Motor neuron (in vitro differentiated cells): Measurements from ENCODE around the gene GPC6. TPM values are rescaled to one million over a fixed set of nuclear protein-coding genes. Genes with fewer than 3 reads are reported as not detected.

Experiments
- ATAC-seq, 8 experiments: fragments of 200-7000 bp; cut with Tn5 transposase; replicated peaks in 6 of 8; 2 replicates each; pipeline ENCODE4 v1.8.0; 2021; ENCODE audit warnings: mild to moderate bottlenecking in 8 of 8, moderate library complexity in 8 of 8
- H3K27ac ChIP-seq, 2 donors: fragments of 250-450 bp; sonication (Bioruptor Pico); 2 replicates each; pipeline ENCODE4 v1.9.0; 2021; ENCODE audit warnings: antibody characterized with exemption in 2 of 2, mild to moderate bottlenecking in 2 of 2, moderate library complexity in 1 of 2
- H3K4me1 ChIP-seq, 2 donors: fragments of 250-450 bp; sonication (Bioruptor Pico); replicated peaks in 1 of 2; 2 replicates each; pipeline ENCODE4 v1.6.1; 2021; ENCODE audit warnings: antibody characterized with exemption in 2 of 2, mild to moderate bottlenecking in 2 of 2, moderate library complexity in 1 of 2
- H3K4me3 ChIP-seq, 5 donors: fragments of 250-450 bp; sonication (Bioruptor Pico); 2 replicates each; pipeline ENCODE4 v1.9.0; 2021; ENCODE audit warnings: antibody characterized with exemption in 5 of 5, mild to moderate bottlenecking in 5 of 5, moderate library complexity in 4 of 5
- WGBS, 10 experiments: fragments of 450-650 bp; shearing (Covaris generic); methylation state at CpG; one replicate each; pipeline ENCODE4 v1.0.0; 2022; 5-methylcytosine and 5-hydroxymethylcytosine counted together
- in situ Hi-C, 9 experiments: fragments of 400-800 bp; cut with MboI; loops; one replicate each; pipeline ENCODE4 v1.15.0; 2021; ENCODE audit warnings: low sequenced_read_pairs in 9 of 9, low pct_unique_long_range_greater_than_20kb in 2 of 9; ENCODE audit not compliant: unreplicated experiment in 9 of 9
- total RNA-seq, 8 experiments: library from RNA; unstranded; fragments of 300-600 nt; gene quantifications; 2 replicates each; pipeline versions ENCODE4 v1.2.3 to v1.2.4, GENCODE V29; 2022

Gene GPC6
- total RNA-seq, 8 experiments from 2014 or later = 1.8 to 52.4 (median 15.5) TPM

DNA sequence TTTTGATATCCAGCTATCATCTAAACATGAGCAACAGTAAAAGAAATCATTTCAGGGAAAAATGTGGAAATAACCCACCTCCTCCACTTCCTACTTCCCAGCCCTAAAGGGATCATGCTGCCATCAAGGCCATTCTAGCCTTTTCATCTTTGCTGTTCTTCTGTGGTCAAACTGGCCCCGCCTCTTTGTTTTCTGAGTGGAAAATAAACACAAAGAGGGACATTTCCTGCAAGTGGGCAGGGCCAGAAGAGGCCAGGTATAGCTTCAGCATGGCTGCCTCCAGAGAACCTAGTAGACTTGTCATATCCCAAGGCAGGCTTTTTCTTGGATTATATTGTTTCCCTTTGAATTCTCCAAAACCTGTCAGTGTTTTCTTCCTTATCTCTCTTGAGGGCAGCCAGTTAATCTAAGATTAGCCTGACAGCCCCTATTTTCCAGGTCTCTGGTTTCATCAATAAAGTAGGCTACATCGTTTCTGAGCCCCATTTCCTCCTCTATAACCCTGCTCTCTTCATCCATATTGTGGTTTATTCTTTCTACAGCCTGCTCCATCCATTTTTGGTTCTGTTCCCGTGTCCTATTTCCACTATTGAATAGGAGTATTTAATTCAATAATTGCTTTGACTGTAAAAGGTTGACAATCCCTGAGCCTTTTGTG is 117.6 kb downstream of the GPC6 start:
- peaks cover 6 to 9% of the 10 kb centered on the region in 2 donors for H3K4me1 ChIP-seq
- ATAC-seq = no peak
- no peak overlapping the region for H3K4me3 ChIP-seq
- no peak overlapping the region for H3K27ac ChIP-seq
- WGBS, 10 experiments = 27 to 94% (median 69%) methylated on average over 1 to 3 of the region's 3 CpGs
- in situ Hi-C loops = no loop called here

- in situ Hi-C loops = no loop called here
- no peak overlapping the region for H3K4me3 ChIP-seq
- H3K27ac ChIP-seq = no peak overlapping the region
- H3K4me1 ChIP-seq = peaks cover 6 to 9% of the 10 kb centered on the region in 2 donors
- ATAC-seq = no peak
Measured at GRCh38 chr13:93345024-93345423, 118.4 kb downstream of the GPC6 start.

DNA sequence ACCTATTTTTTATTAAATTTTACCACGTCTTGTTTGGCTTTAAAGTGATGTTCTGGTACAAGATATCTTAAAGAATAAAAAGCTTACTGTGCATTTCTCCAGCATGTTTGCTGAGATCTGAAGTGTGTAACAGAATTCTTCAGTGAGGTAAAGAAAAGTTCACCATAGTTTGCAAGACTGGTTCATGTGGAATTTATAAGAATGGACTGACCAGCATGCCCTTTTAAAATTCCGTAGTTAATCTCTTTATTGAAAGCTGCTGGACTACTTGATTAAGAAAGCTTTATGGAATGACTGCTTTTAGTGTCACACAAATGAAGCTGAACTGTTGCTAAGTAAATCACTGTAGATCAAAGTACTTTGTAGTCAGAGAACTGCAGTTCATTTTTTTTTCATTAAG is 119.2 kb downstream of the GPC6 start:
- in situ Hi-C loops = no loop called here
- Histone ChIP-seq H3K27ac (no peak overlapping the region), H3K4me1 (peaks cover 6 to 9% of the 10 kb centered on the region in 2 donors), H3K4me3 (no peak overlapping the region)
- peak in 1 of 8 experiments; percentile 50 for ATAC-seq
- WGBS, 10 experiments = 12 to 71% (median 44%) methylated on average over 1 to 2 of the region's 2 CpGs; no CpG with 5 or more reads in 1 of the 10 experiments

DNA sequence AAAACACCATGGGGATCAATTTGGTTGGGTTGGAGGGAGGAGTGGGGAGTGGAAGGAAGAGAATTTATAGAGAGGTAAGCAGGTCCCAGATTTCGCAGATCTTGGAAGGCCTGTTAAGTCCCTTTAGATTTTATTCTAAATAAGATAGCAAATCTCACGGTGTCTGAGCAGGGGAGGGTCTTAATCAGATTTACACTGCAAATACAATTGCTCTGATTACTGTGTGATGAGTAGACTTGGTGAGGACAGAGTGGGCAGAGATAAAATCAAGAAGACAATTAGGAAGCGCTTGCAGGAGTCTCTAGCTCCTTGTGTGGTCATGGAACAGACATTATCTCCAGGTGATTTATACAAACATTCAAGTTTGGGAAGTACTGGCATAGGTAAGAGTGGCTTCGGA is 126.0 kb downstream of the GPC6 start:
- in situ Hi-C loops = no loop called here
- Histone ChIP-seq H3K4me3 (no peak overlapping the region), H3K27ac (peak overlapping the region in 1 of 2 donors; percentile 44), H3K4me1 (no peaks in the 10 kb centered on the region)
- 58 to 100% (median 92%) methylated on average over 1 to 4 of the region's 4 CpGs for WGBS, 10 experiments
- ATAC-seq = no peak

GRCh38 chr13:93355094-93355493 is 128.5 kb downstream of the GPC6 start:
- no peak for ATAC-seq
- in situ Hi-C loops = no loop called here
- 17 to 94% (median 79%) methylated on average over 1 to 3 of the region's 3 CpGs; no CpG with 5 or more reads in 1 of the 10 experiments for WGBS, 10 experiments

GRCh38 chr13:93356469-93356868 is 129.9 kb downstream of the GPC6 start:
- WGBS, 10 experiments = 57 to 100% (median 90%) methylated on average over 1 to 3 of the region's 3 CpGs
- in situ Hi-C loops = no loop called here
- Histone ChIP-seq H3K27ac (no peak overlapping the region), H3K4me1 (peaks cover 0 to 4% of the 10 kb centered on the region in 2 donors), H3K4me3 (no peak overlapping the region)
- peak in 1 of 8 experiments; percentile 55 for ATAC-seq

More at GRCh38 chr13:93355094-93355493, 128.5 kb downstream of the GPC6 start:
- Histone ChIP-seq H3K4me1 (no peaks in the 10 kb centered on the region), H3K4me3 (no peak overlapping the region), H3K27ac (no peak overlapping the region)

DNA sequence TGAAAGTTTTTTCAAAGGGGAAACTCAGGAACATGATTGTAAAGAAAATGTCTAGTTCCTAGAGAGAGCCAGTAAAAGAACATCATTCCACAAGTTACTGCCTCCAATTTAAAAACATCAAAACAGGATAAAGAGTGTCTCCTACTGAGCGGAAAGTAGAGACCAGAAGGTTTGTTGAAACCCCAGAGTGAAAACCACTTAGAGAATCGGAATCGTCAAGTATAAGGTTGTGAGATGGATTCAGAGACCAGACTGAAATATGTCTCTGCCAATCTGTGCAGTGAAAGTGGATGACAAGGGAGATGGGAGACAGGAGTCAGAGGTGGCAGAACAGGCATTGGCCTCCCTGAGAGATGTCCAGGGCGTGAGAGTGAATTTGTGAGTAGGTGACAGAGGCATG is 133.4 kb downstream of the GPC6 start:
- Histone ChIP-seq H3K4me1 (peaks cover 5 to 7% of the 10 kb centered on the region in 2 donors), H3K4me3 (no peak overlapping the region), H3K27ac (no peak overlapping the region)
- in situ Hi-C loops = no loop called here
- 67 to 100% (median 91%) methylated on average over 2 to 4 of the region's 4 CpGs; no CpG with 5 or more reads in 2 of the 10 experiments for WGBS, 10 experiments
- no peak for ATAC-seq

- Histone ChIP-seq H3K4me1 (peaks cover 5 to 7% of the 10 kb centered on the region in 2 donors), H3K27ac (no peak overlapping the region), H3K4me3 (no peak overlapping the region)
- 19 to 70% (median 49%) methylated on average over 2 to 3 of the region's 3 CpGs; no CpG with 5 or more reads in 1 of the 10 experiments for WGBS, 10 experiments
- ATAC-seq = peak in 4 of 8 experiments; percentile 11 to 88 (median 25)
- in situ Hi-C loops = no loop called here
Measured at GRCh38 chr13:93361703-93362102, 135.1 kb downstream of the GPC6 start.

DNA sequence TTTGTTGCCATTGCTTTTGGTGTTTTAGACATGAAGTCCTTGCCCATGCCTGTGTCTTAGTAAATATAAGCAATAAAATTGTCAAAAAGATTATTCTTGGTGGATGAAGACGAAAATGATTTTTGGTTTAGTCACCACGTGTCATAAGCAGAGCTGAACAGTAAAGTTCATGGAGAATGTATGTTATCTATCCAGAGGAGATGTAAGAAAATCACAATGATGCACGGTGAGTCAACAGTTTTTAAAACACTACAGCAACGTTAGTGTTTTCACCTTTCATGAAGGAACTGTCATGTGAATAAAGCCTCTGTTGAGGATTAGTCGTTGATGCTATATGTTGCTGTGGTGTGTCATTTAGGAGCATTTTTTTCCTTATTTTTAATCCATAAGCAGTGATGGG is 137.6 kb downstream of the GPC6 start:
- no peak overlapping the region for H3K4me3 ChIP-seq
- peaks cover 5 to 7% of the 10 kb centered on the region in 2 donors for H3K4me1 ChIP-seq
- 15 to 100% (median 88%) methylated on average over 3 to 5 of the region's 5 CpGs; no CpG with 5 or more reads in 1 of the 10 experiments for WGBS, 10 experiments
- H3K27ac ChIP-seq = no peak overlapping the region
- ATAC-seq = no peak
- in situ Hi-C loops = no loop called here

DNA sequence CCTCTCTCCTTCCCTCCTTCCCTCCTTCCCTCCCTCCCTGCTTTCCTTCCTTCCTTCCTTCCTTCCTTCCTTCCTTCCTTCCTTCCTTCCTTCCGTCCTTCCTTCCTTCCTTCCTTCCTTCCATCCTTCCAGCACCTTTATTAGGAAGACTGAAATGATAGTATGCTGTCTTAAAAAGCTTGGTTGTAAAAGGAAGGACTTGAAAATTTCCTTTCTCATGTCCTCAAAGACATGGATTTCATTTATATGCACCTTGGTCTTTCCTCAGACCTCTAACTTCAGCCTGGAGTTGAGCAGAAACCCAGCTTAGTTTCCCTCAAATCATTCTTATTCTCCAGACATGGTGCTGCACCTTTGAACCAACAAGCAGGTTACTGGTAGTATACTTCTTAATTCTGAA is 141.7 kb downstream of the GPC6 start:
- H3K27ac ChIP-seq = no peak overlapping the region
- H3K4me1 ChIP-seq = peaks cover 0 to 15% of the 10 kb centered on the region in 2 donors
- ATAC-seq = no peak
- in situ Hi-C loops = no loop called here
- WGBS, 10 experiments = no CpG with 5 or more reads among the region's 1 CpG
- H3K4me3 ChIP-seq = no peak overlapping the region

DNA sequence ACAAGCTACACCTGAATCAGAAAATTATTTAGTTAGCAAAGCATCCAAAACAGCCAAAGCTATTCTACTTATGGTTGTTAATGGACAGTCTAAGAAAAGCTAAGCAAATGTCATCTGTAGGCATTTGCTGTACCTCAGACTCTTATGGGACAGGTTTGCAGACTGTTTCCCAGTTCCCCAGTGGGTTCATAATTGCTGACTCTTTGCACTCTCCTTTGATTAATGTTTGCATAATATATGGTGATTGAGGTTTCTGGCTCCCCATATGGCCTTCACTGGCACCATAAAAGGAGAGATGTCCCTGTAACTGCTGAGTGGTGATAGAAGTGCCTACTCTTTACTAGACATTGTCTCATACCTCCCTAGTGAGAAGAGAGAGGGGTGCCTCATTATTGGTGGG is 142.1 kb downstream of the GPC6 start:
- in situ Hi-C loops = no loop called here
- ATAC-seq = peak in 6 of 8 experiments; percentile 28 to 92 (median 40)
- Histone ChIP-seq H3K4me3 (no peak overlapping the region), H3K4me1 (peaks cover 0 to 16% of the 10 kb centered on the region in 2 donors), H3K27ac (no peak overlapping the region)

GRCh38 chr13:93372856-93373255 is 146.2 kb downstream of the GPC6 start:
- peaks cover 0 to 16% of the 10 kb centered on the region in 2 donors for H3K4me1 ChIP-seq
- 20 to 94% (median 63%) methylated on average over 1 to 2 of the region's 3 CpGs; no CpG with 5 or more reads in 5 of the 10 experiments for WGBS, 10 experiments
- H3K4me3 ChIP-seq = no peak overlapping the region
- peak in 5 of 8 experiments; percentile 39 to 70 (median 58) for ATAC-seq
- in situ Hi-C loops = no loop called here
- H3K27ac ChIP-seq = no peak overlapping the region

GRCh38 chr13:93375491-93375890 is 148.9 kb downstream of the GPC6 start:
- in situ Hi-C loops = no loop called here
- Histone ChIP-seq H3K4me3 (no peak overlapping the region), H3K4me1 (peaks cover 0 to 16% of the 10 kb centered on the region in 2 donors), H3K27ac (no peak overlapping the region)
- 61 to 100% (median 90%) methylated on average over 1 to 5 of the region's 6 CpGs for WGBS, 10 experiments
- ATAC-seq = no peak

DNA sequence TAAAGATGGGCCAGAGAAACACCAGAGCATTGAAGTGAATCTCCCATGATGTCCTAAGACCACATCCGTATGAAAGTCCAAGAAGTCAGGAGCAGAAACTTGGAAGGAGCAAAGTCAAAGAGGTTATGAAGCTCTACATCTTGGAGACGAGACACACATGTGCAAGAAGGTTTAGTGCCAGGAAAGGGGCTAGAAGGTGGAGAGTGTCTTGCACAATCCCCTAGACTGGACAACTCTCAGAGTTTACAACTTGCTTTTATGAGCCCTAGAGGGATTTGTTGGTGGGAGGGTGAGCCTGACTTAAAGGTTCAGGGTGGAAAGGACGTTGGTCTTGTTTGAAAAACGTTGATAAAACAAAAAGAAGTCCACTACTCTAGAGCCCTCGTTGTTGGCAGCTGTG is 150.6 kb downstream of the GPC6 start:
- in situ Hi-C loops = no loop called here
- no peak overlapping the region for H3K4me3 ChIP-seq
- 14 to 100% (median 76%) methylated on average over 1 to 5 of the region's 5 CpGs; no CpG with 5 or more reads in 1 of the 10 experiments for WGBS, 10 experiments
- H3K27ac ChIP-seq = no peak overlapping the region
- H3K4me1 ChIP-seq = peaks cover 0 to 12% of the 10 kb centered on the region in 2 donors
- no peak for ATAC-seq
